Adrenal gland (tissue), 5 donors: ENCODE data around the gene GNAL.

Experiments
- POLR2A ChIP-seq, 2 donors: fragments of 450-650 bp; IDR thresholded peaks; one replicate each; pipeline ENCODE4 v1.6.1; 2017; ENCODE audit warnings: antibody characterized with exemption in 2 of 2, mild to moderate bottlenecking in 2 of 2, moderate library complexity in 1 of 2
- TF ChIP-seq, protein P1 (sequence below), 6 experiments: fragments of 450-650 bp in 4 of 6; fragments of 200-600 bp in 2 of 6; sonication (generic) in 1 of 6; IDR thresholded peaks; 1 replicate in 5 of 6; 2 replicates in 1 of 6; pipeline versions ENCODE4 v1.5.1 to v1.8.0; 2016 to 2021; ENCODE audit warnings: antibody characterized with exemption in 6 of 6, mild to moderate bottlenecking in 2 of 6, moderate library complexity in 1 of 6
- donor health status: DM: no; HTN: no; CAD: no.

DNA sequence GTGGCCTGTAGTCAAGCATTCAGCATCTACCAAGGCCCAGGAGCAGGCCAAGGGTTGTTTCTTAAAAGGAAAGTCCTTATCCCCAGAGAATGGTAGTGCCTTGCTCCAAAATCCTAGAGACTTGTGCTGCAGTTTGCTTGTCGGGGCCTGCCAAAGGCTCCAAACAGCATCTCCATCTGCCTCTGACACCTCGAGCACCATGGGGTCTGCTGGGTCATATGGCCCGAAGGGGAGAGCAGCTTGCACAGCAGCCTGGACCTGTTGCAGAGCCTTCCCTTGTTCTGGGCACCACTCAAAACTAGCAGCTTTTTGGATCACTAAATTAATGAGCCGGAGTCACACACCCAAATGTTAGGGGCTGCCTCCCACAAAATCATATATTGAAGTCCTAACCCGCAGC lies 35.7 kb downstream of the GNAL start:
- TF ChIP-seq, protein P1, sequence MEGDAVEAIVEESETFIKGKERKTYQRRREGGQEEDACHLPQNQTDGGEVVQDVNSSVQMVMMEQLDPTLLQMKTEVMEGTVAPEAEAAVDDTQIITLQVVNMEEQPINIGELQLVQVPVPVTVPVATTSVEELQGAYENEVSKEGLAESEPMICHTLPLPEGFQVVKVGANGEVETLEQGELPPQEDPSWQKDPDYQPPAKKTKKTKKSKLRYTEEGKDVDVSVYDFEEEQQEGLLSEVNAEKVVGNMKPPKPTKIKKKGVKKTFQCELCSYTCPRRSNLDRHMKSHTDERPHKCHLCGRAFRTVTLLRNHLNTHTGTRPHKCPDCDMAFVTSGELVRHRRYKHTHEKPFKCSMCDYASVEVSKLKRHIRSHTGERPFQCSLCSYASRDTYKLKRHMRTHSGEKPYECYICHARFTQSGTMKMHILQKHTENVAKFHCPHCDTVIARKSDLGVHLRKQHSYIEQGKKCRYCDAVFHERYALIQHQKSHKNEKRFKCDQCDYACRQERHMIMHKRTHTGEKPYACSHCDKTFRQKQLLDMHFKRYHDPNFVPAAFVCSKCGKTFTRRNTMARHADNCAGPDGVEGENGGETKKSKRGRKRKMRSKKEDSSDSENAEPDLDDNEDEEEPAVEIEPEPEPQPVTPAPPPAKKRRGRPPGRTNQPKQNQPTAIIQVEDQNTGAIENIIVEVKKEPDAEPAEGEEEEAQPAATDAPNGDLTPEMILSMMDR (IDR thresholded peaks at IDR 0.05) = no peak
- TF ChIP-seq POLR2A (IDR thresholded peaks at IDR 0.05) = no peak
